Right lung (tissue), 5 donors: ENCODE measurements around the gene CHSY1. TPM values are rescaled to one million over a fixed set of nuclear protein-coding genes. Genes with fewer than 3 reads are reported as not detected.
"Not testable (repeated sequence)": the region's sequence is repeated elsewhere in the genome, so short reads cannot be mapped to it uniquely, and the experiment has no call there.

ENCODE experiments used
- DNase-seq, 2 donors: peaks; one replicate each; pipeline ENCODE4 v3.0.0-alpha.2; 2013
- polyA plus RNA-seq, 5 donors: library from polyadenylated mRNA; unstranded; fragments of 120-200 nt; gene quantifications; one replicate each; pipeline versions ENCODE4 v1.2.1 to v1.2.3, GENCODE V29; 2013; ENCODE audit warnings: inconsistent platforms in 1 of 5, low replicate concordance in 1 of 5; ENCODE audit not compliant: insufficient read length in 5 of 5, insufficient read depth in 1 of 5

The CHSY1 gene
- polyA plus RNA-seq, 5 donors: 47.0 to 54.4 (median 53.6) TPM

DNA sequence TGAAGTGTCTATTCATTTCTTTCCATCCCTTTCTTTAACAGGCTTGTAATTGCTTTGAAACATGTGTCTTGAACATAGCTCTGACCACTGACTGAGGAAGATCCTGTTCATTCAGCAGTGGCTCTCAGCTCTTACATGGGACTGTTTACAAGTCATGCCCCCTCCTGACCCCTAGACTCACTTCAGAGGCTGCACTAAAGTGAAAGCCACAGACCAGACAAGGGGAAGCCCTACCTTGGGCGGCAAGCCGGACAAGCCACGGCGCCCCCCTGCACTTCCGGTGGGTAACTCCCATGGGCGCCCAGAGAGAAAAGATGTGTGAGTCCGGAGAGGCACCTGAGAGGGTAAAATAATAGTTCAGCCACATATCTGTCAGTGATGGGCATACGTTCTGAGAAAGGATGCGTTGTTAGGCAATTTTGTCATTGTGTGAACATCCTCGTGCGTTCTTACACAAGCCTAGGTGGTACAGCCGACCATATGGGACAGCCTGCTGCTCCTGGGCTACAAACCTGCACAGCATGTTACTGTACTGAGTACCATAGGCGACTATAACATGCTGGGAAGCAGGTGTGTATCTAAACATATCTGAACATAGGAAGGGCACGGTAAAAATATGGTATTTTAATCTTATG lies 116.2 kb downstream of the CHSY1 start:
- DNase-seq: no peak

- no peak for DNase-seq
Observed at GRCh38 chr15:101134780-101135179, 117.1 kb downstream of the CHSY1 start.

- no peak for DNase-seq
Observed at GRCh38 chr15:101133751-101134261, 118.0 kb downstream of the CHSY1 start.

- DNase-seq: no peak
Observed at GRCh38 chr15:101133181-101133460, 118.7 kb downstream of the CHSY1 start.

DNA sequence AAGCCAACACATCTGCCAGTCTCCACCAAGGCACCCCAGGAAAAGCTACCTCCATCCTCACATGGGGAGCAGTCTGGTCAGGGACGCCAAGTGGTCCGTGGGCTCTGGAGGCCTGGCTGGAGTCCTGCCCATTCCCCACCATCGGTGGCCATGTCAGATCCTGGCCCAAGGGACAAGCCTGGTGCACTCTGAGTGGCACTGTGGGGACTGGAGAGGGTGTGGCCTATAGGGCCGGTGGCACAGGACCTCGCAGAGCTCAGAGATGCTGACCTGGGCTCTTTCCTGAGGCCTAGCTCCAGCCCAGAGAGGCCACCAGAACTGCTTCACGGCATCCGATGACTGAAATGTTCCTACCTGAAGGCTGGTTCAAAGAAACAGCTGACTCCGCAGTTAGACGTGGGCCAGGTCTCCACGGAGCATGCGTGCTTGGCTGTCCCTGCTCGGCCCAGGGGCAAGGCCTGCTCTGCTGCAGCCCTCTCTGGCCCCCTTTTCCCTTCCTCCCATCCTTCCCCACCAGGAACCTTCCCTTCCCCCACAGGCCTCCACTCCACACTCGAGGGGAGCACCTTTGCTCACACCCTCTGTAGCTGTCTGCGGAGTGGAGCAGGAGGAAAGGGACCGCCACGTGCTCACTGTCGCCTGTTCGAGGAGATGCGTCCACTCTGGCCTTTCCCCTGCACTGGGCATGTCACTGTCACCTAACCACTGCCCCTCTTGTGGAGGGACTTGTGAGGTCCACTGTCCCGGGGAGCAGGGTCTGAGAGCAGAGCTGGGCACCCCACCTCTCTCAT lies 119.3 kb downstream of the CHSY1 start:
- no peak for DNase-seq

DNA sequence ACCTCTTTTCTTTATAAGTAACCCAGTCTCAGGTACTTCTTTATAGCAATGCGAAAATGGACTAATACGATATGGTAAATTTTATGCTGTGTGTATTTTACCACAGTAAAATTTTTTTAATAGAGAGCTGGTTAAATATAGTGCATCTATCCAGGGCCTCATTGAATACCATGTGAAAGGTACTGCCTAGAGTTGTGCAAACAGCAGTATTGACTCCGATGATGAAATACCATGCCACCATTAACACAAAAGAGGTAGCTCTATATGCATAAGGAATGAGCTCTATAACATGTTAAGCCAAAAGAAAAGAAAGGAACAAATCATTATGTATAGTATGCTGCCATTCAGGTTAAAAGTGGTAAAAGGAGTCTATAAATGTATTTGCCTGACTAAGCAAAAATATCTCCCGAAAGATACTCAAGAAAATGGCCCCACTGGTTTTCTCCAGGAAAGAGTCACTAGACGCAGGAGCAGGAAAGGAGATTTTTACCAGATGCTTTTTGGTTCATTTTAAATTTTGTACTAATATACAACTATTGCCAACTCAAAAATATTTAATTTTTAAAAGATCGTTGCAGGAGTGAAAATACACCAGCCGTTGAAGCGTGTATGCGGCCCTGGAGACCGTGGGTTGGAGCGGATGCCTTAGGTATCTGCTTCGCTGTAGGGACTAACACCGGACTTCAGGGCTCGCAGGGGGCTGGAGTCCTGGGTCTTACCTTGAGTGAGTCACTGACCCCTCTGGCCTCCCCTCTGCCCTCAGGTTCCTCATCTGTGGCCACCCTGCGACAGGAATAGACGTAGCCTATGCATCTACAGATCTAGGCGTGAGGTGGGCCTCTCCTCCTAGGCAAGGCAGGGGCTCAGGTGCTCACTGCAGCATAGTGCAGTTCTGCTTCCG lies 120.1 kb downstream of the CHSY1 start:
- DNase-seq: no peak

- DNase-seq: no peak
Observed at GRCh38 chr15:101129851-101130380, 121.9 kb downstream of the CHSY1 start.

GRCh38 chr15:101128221-101129015 lies 123.4 kb downstream of the CHSY1 start:
- peak; percentile 66 to 76 for DNase-seq

- peak; percentile 71 to 77 for DNase-seq
Observed at GRCh38 chr15:101127506-101128076, 124.3 kb downstream of the CHSY1 start.

DNA sequence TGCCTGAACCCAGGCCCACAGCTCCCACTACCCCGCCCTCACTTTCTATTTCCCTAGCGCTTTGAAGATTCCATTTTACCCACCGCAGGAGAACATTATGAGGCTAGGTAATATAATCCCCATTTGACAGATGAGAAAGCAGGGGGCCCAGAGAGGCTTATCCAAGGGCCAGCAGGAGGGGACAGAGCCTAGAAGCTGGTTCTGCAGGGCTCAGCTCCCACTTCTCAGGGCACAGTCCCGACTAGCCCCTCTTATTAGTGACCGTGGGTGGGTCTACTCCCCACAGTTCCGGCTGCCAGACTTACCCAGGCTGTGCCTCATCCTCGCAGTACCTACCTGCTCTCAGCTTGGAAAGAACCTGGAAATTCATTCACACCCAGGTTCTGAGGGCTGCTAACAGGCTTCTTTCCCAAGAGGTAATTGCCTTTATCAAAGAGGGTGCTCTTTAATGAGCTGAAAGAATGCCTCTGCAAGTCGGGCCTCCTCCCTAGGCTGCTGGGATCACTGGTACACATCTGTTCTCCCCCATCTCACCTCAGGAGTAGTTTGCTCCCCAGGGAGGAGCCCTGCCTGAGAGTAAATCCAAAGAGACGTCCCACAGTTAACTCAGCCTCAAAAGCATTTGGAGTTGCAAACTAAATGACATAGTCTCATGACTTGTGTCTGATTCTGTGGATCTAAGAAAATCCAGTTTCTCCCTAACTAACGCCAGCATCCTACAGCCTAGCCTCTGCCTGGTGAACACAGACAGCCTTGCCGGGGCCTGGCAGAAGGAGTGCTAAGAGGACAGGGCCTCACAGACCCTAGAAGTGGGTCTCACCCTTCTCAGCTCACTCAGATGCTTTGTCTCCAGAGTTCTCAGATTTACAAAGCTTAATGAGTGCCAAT lies 125.0 kb downstream of the CHSY1 start:
- no peak for DNase-seq

GRCh38 chr15:101125881-101126428 lies 125.9 kb downstream of the CHSY1 start:
- DNase-seq: not testable (repeated sequence)

Other genes with a start within 250 kb of the CHSY1 start
- gene SELENOS, start 25.4 kb upstream of the CHSY1 start, polyA plus RNA-seq: 10 to 100 TPM; 44.5 to 55.5 (median 47.3) TPM
- 10 to 100 TPM; 52.8 to 75.7 (median 59.7) TPM for gene SNRPA1, start 43.2 kb upstream of the CHSY1 start, polyA plus RNA-seq
- gene PCSK6, start 237.7 kb upstream of the CHSY1 start, polyA plus RNA-seq: 10 to 100 TPM; 20.9 to 25.5 (median 21.8) TPM